ENCODE results near the gene PARN. TPM values are rescaled to one million over a fixed set of nuclear protein-coding genes. Genes with fewer than 3 reads are reported as not detected.

Gene PARN
- total RNA-seq, 1 experiment from 2014 or later: 42.5 TPM

DNA sequence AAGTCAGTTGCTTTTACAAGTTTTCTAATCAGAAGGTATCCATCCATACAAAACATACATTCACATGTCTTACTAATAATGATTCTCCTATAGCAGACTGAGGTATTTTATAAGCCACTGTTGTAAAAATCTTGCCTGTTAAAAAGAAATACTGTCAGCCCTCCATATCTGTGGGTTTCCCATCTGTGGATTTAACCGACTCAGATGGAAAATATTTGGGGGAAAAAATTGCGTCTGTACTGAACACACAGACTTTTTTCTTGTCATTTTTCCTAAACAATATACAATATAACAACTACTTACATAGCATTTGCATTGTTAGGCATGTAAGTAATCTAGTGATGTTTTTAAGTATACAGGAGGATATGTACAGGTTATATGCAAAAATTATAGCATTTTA, 90.4 kb downstream of the PARN start:
- Histone ChIP-seq H2AFZ (ENCODE audit: low read depth, low read length, poor library complexity, severe bottlenecking) (no peak overlapping the region), H3K4me1 (ENCODE audit: control insufficient read depth in 1 of 2, insufficient read depth in 2 of 2, low read length in 2 of 2) (no peaks in the 10 kb centered on the region), H3K79me2 (ENCODE audit: insufficient read depth, low read length) (peaks cover 11% of the 10 kb centered on the region; the same call in 1 of the 2 replicates), H3K9ac (ENCODE audit: low read length) (no peak overlapping the region), H3K9me2 (ENCODE audit: insufficient read depth) (no peaks in the 10 kb centered on the region), H3K4me3 (replicated peaks in 1 of 2; ENCODE audit: low read depth in 1 of 2, low read length in 2 of 2) (no peak overlapping the region), H3K4me2 (ENCODE audit: low read length) (no peak overlapping the region), H3K36me3 (ENCODE audit: control insufficient read depth in 1 of 2, insufficient read depth in 2 of 2, low read length in 2 of 2) (no peaks in the 10 kb centered on the region), H3K27me3 (ENCODE audit: insufficient read depth, low read length) (no peaks in the 10 kb centered on the region), H3K9me3 (ENCODE audit: control insufficient read depth in 1 of 2, insufficient read depth in 1 of 2, low read depth in 1 of 2, low read length in 2 of 2) (peaks cover 0 to 3% of the 10 kb centered on the region in 2 experiments; a peak in 1 of 4 replicates), H3K27ac (ENCODE audit: low read depth, low read length) (no peak overlapping the region), H4K20me1 (ENCODE audit: insufficient read depth) (no peaks in the 10 kb centered on the region)
- POLR2A ChIA-PET: interaction anchor here (0.6 kb wide), 1 partner anchor 31 kb away, joined by 5 read pairs; no protein-coding TSS in a partner anchor
- RAD21 ChIA-PET (ENCODE audit: low non-redundant PET in 1 of 2, low total read pairs in 2 of 2, uncharacterized antibody in 2 of 2, unreplicated experiment in 2 of 2): no interaction called here
- intact Hi-C loops (cut with micrococcal nuclease): loop anchor here (10.0 kb wide), 1 partner anchor 65 kb away; no protein-coding TSS in a partner anchor
- CTCF ChIA-PET: no interaction called here
- TF ChIP-seq YY1 (IDR thresholded peaks at IDR 0.05; ENCODE audit: extremely low read depth, insufficient replicate concordance, low read depth, low read length) (no peak), SIN3A (IDR thresholded peaks at IDR 0.05; ENCODE audit: low read depth) (no peak), ZFX (IDR thresholded peaks at IDR 0.05) (no peak), ELF1 (IDR thresholded peaks at IDR 0.05; ENCODE audit: borderline replicate concordance, low read depth) (no peak), EGR1 (IDR thresholded peaks at IDR 0.05; ENCODE audit: low read depth) (no peak)
- TF ChIP-seq, protein P1, sequence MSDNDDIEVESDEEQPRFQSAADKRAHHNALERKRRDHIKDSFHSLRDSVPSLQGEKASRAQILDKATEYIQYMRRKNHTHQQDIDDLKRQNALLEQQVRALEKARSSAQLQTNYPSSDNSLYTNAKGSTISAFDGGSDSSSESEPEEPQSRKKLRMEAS (IDR thresholded peaks at IDR 0.05): no peak
- DNase-seq (ENCODE audit: low read depth, low spot score) (no peak), ATAC-seq (no peak)
- no TSS peak for BruUV-seq (replicated peaks)

DNA sequence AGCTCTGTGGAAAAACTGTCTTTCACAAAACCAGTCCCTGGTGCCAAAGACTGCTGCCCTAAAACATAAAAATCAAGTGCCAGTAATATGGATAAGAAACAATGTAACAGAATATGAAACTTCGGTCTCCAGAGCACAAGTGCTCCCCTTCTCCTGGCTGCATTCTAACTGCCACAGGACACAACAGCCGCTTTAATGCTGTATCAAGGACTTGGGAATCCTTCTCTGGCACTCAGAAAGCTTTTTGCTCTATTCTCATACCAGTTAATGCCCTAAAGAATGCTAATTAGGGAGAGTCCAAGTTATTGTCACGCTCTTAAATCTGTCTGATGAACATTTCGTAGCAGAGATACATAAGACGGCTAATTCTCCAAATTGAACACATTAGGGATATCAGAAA, 90.9 kb downstream of the PARN start:
- Histone ChIP-seq H3K27ac (ENCODE audit: low read depth, low read length) (no peak overlapping the region), H3K36me3 (ENCODE audit: control insufficient read depth in 1 of 2, insufficient read depth in 2 of 2, low read length in 2 of 2) (no peaks in the 10 kb centered on the region), H3K4me2 (ENCODE audit: low read length) (no peak overlapping the region), H4K20me1 (ENCODE audit: insufficient read depth) (no peaks in the 10 kb centered on the region), H3K9me3 (ENCODE audit: control insufficient read depth in 1 of 2, insufficient read depth in 1 of 2, low read depth in 1 of 2, low read length in 2 of 2) (peaks cover 0 to 3% of the 10 kb centered on the region in 2 experiments; a peak in 1 of 4 replicates), H2AFZ (ENCODE audit: low read depth, low read length, poor library complexity, severe bottlenecking) (no peak overlapping the region), H3K4me1 (ENCODE audit: control insufficient read depth in 1 of 2, insufficient read depth in 2 of 2, low read length in 2 of 2) (no peaks in the 10 kb centered on the region), H3K9ac (ENCODE audit: low read length) (no peak overlapping the region), H3K79me2 (ENCODE audit: insufficient read depth, low read length) (peaks cover 11% of the 10 kb centered on the region; the same call in 1 of the 2 replicates), H3K9me2 (ENCODE audit: insufficient read depth) (no peaks in the 10 kb centered on the region), H3K4me3 (replicated peaks in 1 of 2; ENCODE audit: low read depth in 1 of 2, low read length in 2 of 2) (no peak overlapping the region), H3K27me3 (ENCODE audit: insufficient read depth, low read length) (no peaks in the 10 kb centered on the region)
- intact Hi-C loops (cut with micrococcal nuclease): no loop called here
- ChIA-PET RAD21 (ENCODE audit: low non-redundant PET in 1 of 2, low total read pairs in 2 of 2, uncharacterized antibody in 2 of 2, unreplicated experiment in 2 of 2) (interaction anchor here in 1 of 2 experiments (0.6 kb wide), 1 partner anchor 928 kb away, joined by 3 read pairs; no protein-coding TSS in a partner anchor), CTCF (no interaction called here), POLR2A (no interaction called here)
- TF ChIP-seq CTCF (IDR thresholded peaks at IDR 0.05 in 2 of 3, conservative IDR thresholded peaks at IDR 0.05 in 1 of 3; ENCODE audit: borderline replicate concordance in 1 of 3, insufficient read depth in 1 of 3, low read depth in 2 of 3, low read length in 2 of 3) (no peak), FOSL1 (IDR thresholded peaks at IDR 0.05; ENCODE audit: low read depth) (no peak), YY1 (IDR thresholded peaks at IDR 0.05; ENCODE audit: extremely low read depth, insufficient replicate concordance, low read depth, low read length) (no peak), EZH2 (IDR thresholded peaks at IDR 0.05) (no peak), EGR1 (IDR thresholded peaks at IDR 0.05; ENCODE audit: low read depth) (no peak)
- TF ChIP-seq, protein P1 (IDR thresholded peaks at IDR 0.05): no peak
- ATAC-seq: no peak
- no TSS peak for BruUV-seq (replicated peaks)
- no peak for DNase-seq (ENCODE audit: low read depth, low spot score)
